HG02798 (cell line): ENCODE measurements around the gene SF3A2.
"Not testable (repeated sequence)": the region's sequence is repeated elsewhere in the genome, so short reads cannot be mapped to it uniquely, and the experiment has no call there.

Source experiments
- ATAC-seq: cut with Tn5 transposase; IDR thresholded peaks from one replicate; pipeline ENCODE4 v1.9.1; 2021; ENCODE audit warnings: mild to moderate bottlenecking; ENCODE audit not compliant: unreplicated experiment, poor library complexity

SF3A2 gene

DNA sequence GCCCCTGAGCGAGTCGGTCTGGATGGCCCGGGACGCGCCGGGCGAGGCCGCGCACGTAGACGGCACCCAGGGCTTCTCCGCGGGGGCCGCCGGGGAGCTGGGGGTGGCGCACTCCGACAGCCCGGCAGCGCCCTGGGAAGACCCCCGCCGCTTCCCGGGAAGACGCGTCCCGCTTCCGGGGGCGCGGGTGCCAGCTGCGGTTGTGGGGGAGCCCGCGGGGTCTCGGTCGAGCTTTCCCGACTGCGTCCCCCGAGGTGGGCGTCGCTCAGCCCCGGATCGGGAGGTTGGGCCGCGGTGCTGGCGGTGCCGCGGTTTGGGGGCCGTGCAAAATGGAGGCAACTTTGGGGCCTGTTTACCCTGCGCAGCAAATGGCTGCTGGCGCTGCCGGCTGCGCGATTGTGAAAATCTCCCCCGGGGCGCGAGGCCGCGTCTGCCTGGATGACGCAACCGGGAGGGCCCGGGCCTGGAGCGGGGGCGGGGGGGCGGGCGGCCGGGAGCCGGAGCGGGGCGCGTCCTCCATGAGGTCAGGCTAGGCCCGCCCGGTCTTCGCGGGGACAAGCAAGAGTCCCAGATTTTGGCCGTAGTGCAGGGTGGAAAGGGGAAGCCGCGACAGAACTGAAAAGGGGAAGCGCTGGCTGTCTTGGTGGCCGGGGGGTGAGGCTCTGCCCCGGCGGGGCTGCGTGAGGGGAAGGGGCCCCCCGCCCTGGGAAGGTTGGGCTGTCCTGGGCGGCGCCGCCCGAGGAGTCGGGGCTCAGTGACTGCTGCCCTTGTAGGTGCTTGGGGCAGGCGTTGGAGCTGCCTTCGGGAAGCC is 34.0 kb downstream of the SF3A2 start:
- ATAC-seq: no peak

GRCh38 chr19:2271234-2272103 is 34.8 kb downstream of the SF3A2 start:
- ATAC-seq: no peak

DNA sequence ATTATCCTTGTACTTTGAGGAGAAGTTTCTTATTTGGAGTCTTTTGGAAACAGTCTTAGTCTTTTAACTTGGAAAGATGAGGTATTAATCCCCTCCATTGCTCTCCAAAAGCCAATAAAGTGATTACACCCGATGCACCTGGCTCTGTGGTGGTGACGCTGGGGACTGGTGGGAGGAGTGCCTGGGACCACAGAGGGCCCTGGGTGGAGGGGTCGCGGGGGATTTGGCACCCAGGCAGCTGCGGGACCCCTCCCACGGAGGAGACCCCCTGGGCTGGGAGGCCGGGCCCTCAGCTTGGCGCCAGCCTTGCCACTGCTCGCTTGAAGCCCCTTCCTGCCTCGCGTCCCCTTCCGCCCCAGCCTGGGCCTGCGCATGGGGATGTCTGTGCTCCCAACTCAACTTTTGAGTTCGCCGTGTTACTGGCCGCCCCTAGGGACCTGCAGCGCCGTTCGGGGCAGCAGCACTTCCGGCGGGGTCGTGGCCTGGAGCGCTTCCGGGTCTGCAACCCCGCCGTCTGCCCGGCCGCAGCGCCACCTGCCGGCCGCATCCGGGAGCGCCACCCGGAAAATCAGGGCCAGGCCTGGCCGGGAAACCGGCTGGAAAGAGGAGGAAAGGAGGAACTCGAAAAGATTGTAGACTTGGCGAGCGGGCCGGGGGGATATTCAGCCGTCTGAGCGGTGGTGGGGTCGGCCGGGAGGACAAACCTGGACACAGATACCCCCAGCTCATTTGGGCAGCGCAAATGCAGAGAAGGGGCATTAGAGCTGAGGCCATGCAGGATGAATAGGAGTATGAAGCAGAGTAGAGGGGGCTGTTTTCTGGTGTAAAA is 36.9 kb downstream of the SF3A2 start:
- peak; percentile 26 for ATAC-seq

DNA sequence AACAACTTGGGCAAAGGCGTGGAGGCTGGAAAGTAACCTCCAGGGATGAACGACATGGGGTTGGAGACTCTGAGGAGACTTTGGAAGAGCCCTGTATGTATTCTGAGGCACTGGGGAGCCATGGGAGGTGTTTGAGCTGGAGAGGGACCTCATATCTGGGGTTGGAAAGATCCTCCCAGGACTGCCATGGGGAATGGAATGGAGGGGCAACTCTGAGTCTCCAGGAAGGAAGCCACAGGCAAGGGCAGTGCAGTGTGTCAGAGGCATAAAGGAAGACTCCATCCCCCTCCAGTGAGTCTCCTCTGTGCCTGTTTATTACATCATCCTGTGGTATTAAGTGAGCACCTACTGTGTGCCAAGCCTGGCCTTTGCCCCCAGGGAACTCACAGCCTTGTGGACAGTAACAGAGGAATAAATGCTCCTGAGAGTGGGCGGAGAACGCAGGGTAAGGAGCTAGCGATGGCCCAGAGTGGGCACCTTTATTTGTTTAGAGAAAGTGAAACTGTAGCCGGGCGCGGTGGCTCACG is 37.6 kb downstream of the SF3A2 start:
- no peak for ATAC-seq

- ATAC-seq: no peak
Observed at GRCh38 chr19:2274931-2275535, 38.4 kb downstream of the SF3A2 start.

DNA sequence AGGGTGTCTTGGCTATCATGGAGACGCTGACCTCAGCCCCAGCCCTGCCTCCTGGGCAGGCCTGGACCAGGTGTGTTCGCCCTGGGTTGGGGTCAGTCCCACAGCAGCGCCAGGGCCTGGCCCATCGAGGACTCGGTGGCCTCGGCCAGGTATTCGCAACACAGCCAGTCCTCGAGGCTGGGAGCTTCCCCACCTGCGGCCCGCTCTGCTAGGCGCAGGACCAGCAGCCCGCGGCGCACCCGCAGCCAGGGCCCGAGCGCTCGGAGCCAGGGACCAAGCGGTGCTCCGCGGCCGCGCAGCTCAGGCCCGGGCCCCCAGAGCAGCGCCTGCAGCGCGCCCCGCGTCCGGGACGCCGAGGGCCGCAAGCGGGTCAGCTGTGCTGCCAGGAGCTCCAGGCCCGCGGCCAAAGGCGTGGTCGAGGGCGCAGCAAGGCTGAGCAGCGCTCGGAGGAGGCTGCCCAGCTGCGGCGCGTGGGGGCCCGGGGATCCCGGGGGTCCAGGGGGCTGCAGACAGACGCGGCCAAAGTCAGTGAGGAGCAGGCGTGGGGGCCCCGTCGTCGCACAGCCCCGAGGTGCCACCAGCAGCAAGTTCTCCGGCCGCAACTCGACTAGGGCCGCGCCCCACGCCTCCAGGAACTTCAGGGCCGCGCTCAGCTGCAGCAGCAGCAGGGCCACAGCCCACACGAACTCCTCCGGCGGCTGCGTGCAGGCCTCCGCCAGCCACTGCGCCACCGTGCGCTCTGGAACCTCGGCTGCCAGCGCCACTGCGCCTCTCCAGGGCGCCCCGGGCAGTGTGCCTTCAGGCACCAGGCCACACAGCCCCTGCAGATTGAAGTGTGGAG is 39.2 kb downstream of the SF3A2 start:
- no peak for ATAC-seq

DNA sequence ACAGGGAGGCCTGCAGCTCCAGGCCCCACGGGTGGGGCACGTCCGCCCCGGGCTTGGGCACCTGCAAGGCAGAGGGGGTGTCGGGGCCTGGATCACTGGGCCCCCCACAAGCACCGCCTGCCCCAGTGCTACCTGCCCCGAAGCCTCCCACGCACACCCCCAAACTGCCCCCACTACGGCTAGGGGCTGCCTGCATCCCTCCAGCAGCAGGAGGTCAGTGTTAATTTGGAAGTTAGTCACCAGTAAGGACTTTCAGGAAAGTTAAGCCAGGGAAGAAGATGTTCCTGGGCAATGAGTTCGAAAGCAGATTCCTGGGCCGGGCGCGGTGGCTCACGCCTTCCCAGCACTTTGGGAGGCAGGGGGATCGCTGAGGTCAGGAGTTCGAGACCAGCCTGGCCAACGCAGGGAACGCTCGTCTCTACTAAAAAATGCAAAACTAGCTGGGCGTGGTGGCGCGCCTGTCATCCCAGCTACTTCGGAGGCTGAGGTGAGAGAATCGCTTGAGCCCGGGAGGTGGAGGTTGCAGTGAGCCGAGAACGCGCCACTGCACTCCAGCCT is 39.9 kb downstream of the SF3A2 start:
- ATAC-seq: no peak

- no peak for ATAC-seq
Observed at GRCh38 chr19:2277138-2277537, 40.5 kb downstream of the SF3A2 start.

DNA sequence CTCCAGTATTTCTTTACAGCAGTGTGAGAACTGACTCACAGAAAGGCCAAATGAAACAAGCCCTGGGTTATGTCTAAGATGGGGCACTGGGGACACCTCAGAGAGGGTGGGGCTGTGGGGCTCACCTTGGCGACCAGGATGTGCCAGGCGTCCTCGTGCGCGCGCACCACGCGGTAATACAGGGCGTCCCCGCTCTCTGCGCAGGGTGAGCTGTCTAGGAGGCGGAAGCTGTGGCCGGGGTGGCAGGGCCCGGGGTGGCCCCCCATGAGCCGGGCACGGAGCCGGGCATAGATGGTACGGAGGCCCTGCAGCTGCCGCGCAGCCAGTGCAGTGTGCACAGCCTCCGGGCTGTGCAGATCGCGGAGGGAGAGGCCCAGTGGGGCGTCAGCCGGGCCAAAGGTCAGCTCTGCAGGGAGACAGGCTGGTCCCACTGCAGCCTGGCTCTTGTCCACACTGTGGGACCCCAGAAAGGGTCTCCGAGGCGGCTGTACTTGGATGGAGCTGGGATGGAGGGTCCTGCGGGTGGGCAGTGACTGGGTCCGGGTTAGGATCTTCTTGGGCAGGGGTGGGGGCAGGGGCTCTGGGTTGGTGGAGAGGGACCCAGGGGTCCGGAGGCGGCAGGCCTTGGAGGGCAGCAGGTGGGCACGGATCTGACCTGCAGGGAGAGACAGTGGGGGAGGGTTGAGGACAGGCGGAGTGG is 42.0 kb downstream of the SF3A2 start:
- no peak for ATAC-seq

GRCh38 chr19:2280633-2281264 is 44.1 kb downstream of the SF3A2 start:
- no peak for ATAC-seq

DNA sequence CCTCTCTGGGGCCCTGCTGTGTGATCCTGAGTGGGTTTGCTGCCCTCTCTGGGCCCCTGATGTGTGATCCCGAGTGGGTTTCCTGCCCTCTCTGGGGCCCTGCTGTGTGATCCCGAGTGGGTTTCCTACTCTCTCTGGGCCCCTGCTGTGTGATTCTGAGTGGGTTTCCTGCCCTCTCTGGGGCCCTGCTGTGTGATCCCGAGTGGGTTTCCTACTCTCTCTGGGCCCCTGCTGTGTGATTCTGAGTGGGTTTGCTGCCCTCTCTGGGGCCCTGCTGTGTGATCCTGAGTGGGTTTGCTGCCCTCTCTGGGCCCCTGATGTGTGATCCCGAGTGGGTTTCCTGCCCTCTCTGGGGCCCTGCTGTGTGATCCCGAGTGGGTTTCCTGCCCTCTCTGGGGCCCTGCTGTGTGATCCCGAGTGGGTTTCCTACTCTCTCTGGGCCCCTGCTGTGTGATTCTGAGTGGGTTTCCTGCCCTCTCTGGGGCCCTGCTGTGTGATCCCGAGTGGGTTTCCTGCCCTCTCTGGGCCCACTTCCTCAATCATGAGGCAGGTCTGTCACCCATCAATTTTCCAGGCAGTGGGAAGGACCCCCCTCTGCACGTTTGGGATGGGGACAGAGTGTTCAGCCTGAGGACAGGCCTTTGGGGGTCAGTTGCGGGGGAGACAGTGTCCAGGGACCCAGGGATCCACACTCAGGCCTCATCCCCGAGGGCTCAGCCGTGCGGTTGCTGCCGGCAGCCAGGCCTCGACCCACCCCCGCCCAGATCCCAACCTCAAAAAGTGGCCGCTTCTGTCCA is 44.8 kb downstream of the SF3A2 start:
- ATAC-seq: not testable (repeated sequence)

GRCh38 chr19:2282062-2282861 is 45.6 kb downstream of the SF3A2 start, which contains the start of gene PEAK3:
PEAK3 (minus strand) TSS chr19:2282175; CDS start chr19:2280931, 1,244 bp downstream.
- ATAC-seq: no peak

- ATAC-seq: no peak
Observed at GRCh38 chr19:2282862-2283237, 46.2 kb downstream of the SF3A2 start.

DNA sequence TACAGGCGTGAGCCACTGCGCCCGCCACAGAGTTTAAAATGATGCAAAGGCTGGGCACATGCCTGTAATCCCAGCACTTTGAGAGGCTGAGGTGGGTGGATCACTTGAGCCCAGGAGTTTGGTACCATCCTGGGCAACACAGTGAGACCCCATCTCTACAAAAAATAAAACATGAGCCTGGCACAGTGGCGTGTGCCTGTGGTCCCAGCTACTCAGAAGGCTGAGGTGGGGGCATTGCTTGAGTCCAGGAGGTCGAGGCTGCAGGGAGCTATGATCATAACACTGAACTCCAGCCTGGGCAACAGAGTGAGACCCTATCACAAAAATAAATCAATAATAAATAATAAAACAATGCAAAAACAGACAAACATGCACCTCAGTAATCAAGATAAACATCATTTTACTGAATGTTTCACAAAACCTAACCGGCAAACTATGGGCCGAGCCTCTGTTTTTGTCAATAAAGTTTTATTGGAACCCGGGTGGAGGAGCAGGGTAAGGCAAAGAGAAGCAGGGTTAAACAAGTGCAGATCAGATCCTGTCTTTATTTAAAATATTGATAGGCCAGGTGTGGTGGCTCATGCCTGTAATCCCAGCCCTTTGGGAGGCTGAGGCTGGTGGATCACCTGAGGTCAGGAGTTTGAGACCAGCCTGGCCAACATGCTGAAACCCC is 47.3 kb downstream of the SF3A2 start:
- no peak for ATAC-seq

DNA sequence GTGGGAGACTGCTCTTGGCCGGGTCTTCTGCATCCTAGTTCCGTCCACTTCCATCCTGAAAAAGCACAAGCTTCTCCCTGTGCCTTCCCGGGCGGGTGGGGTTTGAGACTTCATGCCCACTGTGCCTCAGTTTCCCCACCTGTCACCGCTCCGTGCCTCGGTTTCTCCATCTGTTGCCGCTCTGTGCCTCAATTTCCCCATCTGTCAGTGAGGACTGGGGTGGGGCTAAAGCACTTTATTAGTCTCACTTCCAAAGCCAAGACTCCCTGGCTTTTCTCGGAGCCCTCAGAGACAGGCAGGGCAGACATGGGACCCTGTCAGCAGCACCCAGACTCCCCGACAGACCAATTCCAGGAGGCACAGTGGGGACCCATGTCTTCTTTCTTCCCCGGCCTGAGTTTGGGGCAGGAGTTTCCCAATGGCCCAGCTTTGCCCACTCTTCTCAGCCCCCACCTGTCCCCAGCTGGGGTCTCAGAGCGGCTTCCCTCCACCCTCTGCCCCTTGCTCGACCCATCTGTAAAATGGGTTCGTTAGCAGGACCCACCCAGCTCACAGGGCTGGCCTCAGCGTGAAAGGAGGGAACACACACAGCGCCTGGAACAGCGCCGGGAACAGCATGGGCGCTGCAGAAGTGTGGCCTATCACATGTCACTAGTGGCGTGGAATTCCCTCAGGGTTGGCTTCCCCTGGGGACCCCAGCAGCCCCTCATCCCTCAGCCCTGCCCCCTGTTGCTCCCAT is 49.9 kb downstream of the SF3A2 start:
- no peak for ATAC-seq
